IMR-90 (cell line): ENCODE measurements around the gene FUBP3. TPM values are rescaled to one million over a fixed set of nuclear protein-coding genes. Genes with fewer than 3 reads are reported as not detected.

Source experiments
- ATAC-seq: fragments of 200-7000 bp; cut with Tn5 transposase; 2 replicates; pipeline ENCODE4 v1.9.1; 2020; ENCODE audit warnings: low read depth, mild to moderate bottlenecking, moderate library complexity
- BruUV-seq: library from RNA; stranded (reverse); fragments of 400-500 nt; replicated peaks from 2 replicates; lab custom pipeline; 2021; lab: Mats Ljungman, UMichigan
- CTCF ChIA-PET: fragments of 300-600 bp; formaldehyde crosslinking; extraction: SDS; loops from one replicate; lab custom pipeline; 2021; ENCODE audit warnings: antibody characterized with exemption; lab: Yijun Ruan, JAX
- POLR2A ChIA-PET: fragments of 300-600 bp; sonication (Branson Sonifier 250); formaldehyde crosslinking; loops from one replicate; lab custom pipeline; 2022; ENCODE audit warnings: antibody characterized with exemption; ENCODE audit not compliant: unreplicated experiment; lab: Charles Lee
- DNase-seq: peaks from one replicate; pipeline ENCODE4 v3.0.0; 2013
- H2AFZ ChIP-seq: replicated peaks from 2 replicates; pipeline ENCODE3; 2013; ENCODE audit warnings: low read length, mild to moderate bottlenecking; ENCODE audit not compliant: poor library complexity
- H2AK5ac ChIP-seq: 2 replicates; pipeline ENCODE4 v1.6.1; 2013; ENCODE audit warnings: low read depth, low read length, inconsistent platforms
- H2AK9ac ChIP-seq: replicated peaks from 2 replicates; pipeline ENCODE3; 2013; ENCODE audit warnings: mild to moderate bottlenecking, low read depth, low read length, moderate library complexity; ENCODE audit not compliant: poor library complexity
- H2BK120ac ChIP-seq: 2 replicates; pipeline ENCODE4 v1.6.1; 2013; ENCODE audit warnings: low read depth, low read length, inconsistent platforms
- H2BK15ac ChIP-seq: 3 replicates; pipeline ENCODE4 v1.6.1; 2013; ENCODE audit warnings: low read depth, low read length, inconsistent platforms
- H2BK20ac ChIP-seq: 2 replicates; pipeline ENCODE4 v1.6.1; 2013; ENCODE audit warnings: low read depth, mild to moderate bottlenecking, inconsistent platforms, low read length, moderate library complexity
- H2BK5ac ChIP-seq: 2 replicates; pipeline ENCODE4 v1.6.1; 2013; ENCODE audit warnings: mild to moderate bottlenecking, low read depth, low read length, inconsistent platforms; ENCODE audit not compliant: poor library complexity, severe bottlenecking
- H3K14ac ChIP-seq: replicated peaks from 2 replicates; pipeline ENCODE4 v1.6.1; 2013; ENCODE audit warnings: low read depth, low read length, inconsistent platforms
- H3K18ac ChIP-seq: 2 replicates; pipeline ENCODE4 v1.6.1; 2013; ENCODE audit warnings: low read depth, low read length, control low read depth
- H3K23ac ChIP-seq: 2 replicates; pipeline ENCODE4 v1.6.1; 2013; ENCODE audit warnings: low read depth, low read length, inconsistent platforms
- H3K27ac ChIP-seq: 2 replicates; pipeline ENCODE4 v1.5.1; 2013; ENCODE audit warnings: mild to moderate bottlenecking, control low read depth, low read length; ENCODE audit not compliant: insufficient read depth
- H3K27me3 ChIP-seq: 2 replicates; pipeline ENCODE4 v1.6.1; 2013; ENCODE audit warnings: low read length; ENCODE audit not compliant: control insufficient read depth, insufficient read depth
- H3K36me3 ChIP-seq: 2 replicates; pipeline ENCODE4 v1.6.1; 2013; ENCODE audit warnings: low read length, mixed read lengths; ENCODE audit not compliant: control insufficient read depth, insufficient read depth
- H3K4ac ChIP-seq: 2 replicates; pipeline ENCODE4 v1.6.1; 2013; ENCODE audit warnings: low read depth, low read length, inconsistent platforms
- H3K4me1 ChIP-seq: 2 replicates; pipeline ENCODE4 v1.6.1; 2013; ENCODE audit warnings: low read length, mixed read lengths; ENCODE audit not compliant: control insufficient read depth, insufficient read depth
- H3K4me2 ChIP-seq: 2 replicates; pipeline ENCODE4 v1.6.1; 2013; ENCODE audit warnings: low read depth, mild to moderate bottlenecking, control low read depth, low read length, moderate library complexity
- H3K4me3 ChIP-seq: 2 replicates; pipeline ENCODE4 v1.5.1; 2013; ENCODE audit warnings: low read depth, mild to moderate bottlenecking, control low read depth, low read length, moderate library complexity; ENCODE audit not compliant: insufficient read depth
- H3K56ac ChIP-seq: 2 replicates; pipeline ENCODE4 v1.6.1; 2013; ENCODE audit warnings: low read length, inconsistent platforms; ENCODE audit not compliant: insufficient read depth; ENCODE audit errors: extremely low read depth
- H3K79me1 ChIP-seq, 2 experiments: 2 replicates each; pipeline ENCODE4 v1.6.1; 2013; ENCODE audit warnings: low read length in 2 of 2, inconsistent platforms in 1 of 2, low read depth in 1 of 2
- H3K9ac ChIP-seq: 2 replicates; pipeline ENCODE4 v1.6.1; 2013; ENCODE audit warnings: low read depth, low read length, control low read depth
- H3K9me1 ChIP-seq: 2 replicates; pipeline ENCODE4 v1.6.1; 2013; ENCODE audit warnings: low read length, inconsistent platforms; ENCODE audit not compliant: insufficient read depth
- H3K9me3 ChIP-seq: 2 replicates; pipeline ENCODE4 v1.6.1; 2013; ENCODE audit warnings: low read length; ENCODE audit not compliant: control insufficient read depth, insufficient read depth
- H4K20me1 ChIP-seq: 2 replicates; pipeline ENCODE4 v1.6.1; 2013; ENCODE audit warnings: low read length, inconsistent platforms; ENCODE audit not compliant: insufficient read depth
- H4K5ac ChIP-seq: 2 replicates; pipeline ENCODE4 v1.6.1; 2013; ENCODE audit warnings: mild to moderate bottlenecking, low read depth, low read length, control low read depth
- H4K8ac ChIP-seq, 2 experiments: 2 replicates each; pipeline ENCODE4 v1.6.1; 2013; ENCODE audit warnings: low read depth in 2 of 2, low read length in 2 of 2, control low read depth in 1 of 2, inconsistent platforms in 1 of 2
- H4K91ac ChIP-seq: 2 replicates; pipeline ENCODE4 v1.6.1; 2013; ENCODE audit warnings: low read depth, low read length, inconsistent platforms; ENCODE audit not compliant: insufficient read depth
- BHLHE40 ChIP-seq: fragments of 150-350 bp; IDR thresholded peaks from 2 replicates; pipeline ENCODE4 v1.6.1; 2016; ENCODE audit warnings: mild to moderate bottlenecking, low read depth, low read length
- CHD1 ChIP-seq: IDR thresholded peaks from 2 replicates; pipeline ENCODE4 v1.6.1; 2012; ENCODE audit warnings: low read depth, low read length, improper control_type of control experiment
- FOS ChIP-seq: fragments of 150-350 bp; IDR thresholded peaks from 2 replicates; pipeline ENCODE4 v1.6.1; 2016; ENCODE audit warnings: low read depth, low read length
- MAZ ChIP-seq: IDR thresholded peaks from 2 replicates; pipeline ENCODE4 v1.6.1; 2012; ENCODE audit warnings: low read depth, mild to moderate bottlenecking, low read length, improper control_type of control experiment, moderate library complexity, borderline replicate concordance
- MXI1 ChIP-seq: IDR thresholded peaks from 2 replicates; pipeline ENCODE4 v1.6.1; 2012; ENCODE audit warnings: low read depth, mild to moderate bottlenecking, low read length, moderate library complexity, borderline replicate concordance
- NFE2L2 ChIP-seq: fragments of 150-350 bp; IDR thresholded peaks from 2 replicates; pipeline ENCODE4 v1.6.1; 2016; ENCODE audit warnings: low read depth, mild to moderate bottlenecking, low read length
- POLR2A ChIP-seq: IDR thresholded peaks from 2 replicates; pipeline ENCODE4 v1.6.1; 2012; ENCODE audit warnings: mild to moderate bottlenecking, low read depth, low read length
- RAD21 ChIP-seq: IDR thresholded peaks from 2 replicates; pipeline ENCODE4 v1.6.1; 2012; ENCODE audit warnings: low read length, improper control_type of control experiment
- RCOR1 ChIP-seq: IDR thresholded peaks from 2 replicates; pipeline ENCODE4 v1.6.1; 2012; ENCODE audit warnings: mild to moderate bottlenecking, low read length, improper control_type of control experiment; ENCODE audit not compliant: insufficient replicate concordance
- RFX5 ChIP-seq: IDR thresholded peaks from 2 replicates; pipeline ENCODE4 v1.8.0; 2012; ENCODE audit warnings: low read depth, mild to moderate bottlenecking, low read length, moderate library complexity
- SMC3 ChIP-seq: fragments of 150-350 bp; IDR thresholded peaks from 2 replicates; pipeline ENCODE4 v1.6.1; 2016; ENCODE audit warnings: low read depth, mild to moderate bottlenecking, antibody characterized with exemption, low read length, moderate library complexity
- WGBS, 2 experiments: methylation state at CpG; one replicate each; pipeline versions ENCODE4 v1.1.5 to v1.1.7; 2013; ENCODE audit warnings: missing lambda C conversion rate in 2 of 2; ENCODE audit not compliant: insufficient read length in 1 of 2; ENCODE audit errors: extremely low coverage in 2 of 2; 5-methylcytosine and 5-hydroxymethylcytosine counted together
- dilution Hi-C: fragments of 300-500 bp; cut with HindIII; formaldehyde crosslinking; loops from one replicate; pipeline ENCODE4 v1.14.3; 2018; ENCODE audit warnings: low sequenced_read_pairs; ENCODE audit not compliant: unreplicated experiment
- in situ Hi-C: fragments of 300-500 bp; cut with MboI; formaldehyde crosslinking; loops from 3 replicates; pipeline ENCODE4 v1.14.3; 2019; ENCODE audit warnings: low sequenced_read_pairs, inconsistent platforms, mixed read lengths
- intact Hi-C: fragments of 100-400 bp; cut with micrococcal nuclease; formaldehyde crosslinking; loops from 2 replicates; pipeline ENCODE4 v1.10.0; 2022
- polyA plus RNA-seq, 3 experiments: library from polyadenylated mRNA; depleted of rRNA; stranded (reverse); fragments of >200 nt; gene quantifications; 2 replicates each; pipeline ENCODE4 v1.2.3, GENCODE V29; 2012; ENCODE audit warnings: low replicate concordance in 1 of 3
- total RNA-seq: library from RNA; depleted of rRNA; stranded (reverse); fragments of >200 nt; gene quantifications from 2 replicates; pipeline ENCODE4 v1.2.3, GENCODE V29; 2012
- TF ChIP-seq, protein P1 (sequence below): conservative IDR thresholded peaks from 2 replicates; pipeline ENCODE4 v1.5.1; 2012; ENCODE audit warnings: mild to moderate bottlenecking, low read depth, low read length, improper control_type of control experiment
- TF ChIP-seq, protein P2 (sequence below): fragments of 150-350 bp; IDR thresholded peaks from 2 replicates; pipeline ENCODE4 v1.6.1; 2016; ENCODE audit warnings: low read depth, mild to moderate bottlenecking, low read length, moderate library complexity, borderline replicate concordance

FUBP3 gene
- total and polyA plus RNA-seq, 2 of the 4 experiments (the other 2 are of a cell fraction): 32.3 to 50.1 TPM

- Histone ChIP-seq H4K91ac (no peak overlapping the region), H4K8ac (no peak overlapping the region), H2AK9ac (no peak overlapping the region), H3K9me1 (peaks cover 16% of the 10 kb centered on the region), H2AFZ (no peak overlapping the region), H2BK15ac (no peak overlapping the region), H2AK5ac (no peak overlapping the region), H2BK120ac (no peak overlapping the region), H3K56ac (no peak overlapping the region), H3K4me2 (no peak overlapping the region), H3K36me3 (peaks cover 9% of the 10 kb centered on the region; the same call in 1 of the 2 replicates), H3K18ac (no peak overlapping the region), H3K27ac (no peak overlapping the region), H3K4me1 (no peaks in the 10 kb centered on the region), H4K20me1 (peaks cover 69% of the 10 kb centered on the region), H3K23ac (no peak overlapping the region), H3K79me1 (peaks cover 35 to 73% of the 10 kb centered on the region in 2 experiments), H2BK20ac (no peak overlapping the region), H3K9ac (no peak overlapping the region), H4K5ac (no peak overlapping the region), H3K27me3 (no peaks in the 10 kb centered on the region), H3K14ac (no peak overlapping the region), H3K4ac (no peak overlapping the region), H2BK5ac (no peak overlapping the region), H3K4me3 (no peak overlapping the region), H3K9me3 (no peaks in the 10 kb centered on the region)
- in situ Hi-C loops (no loop called here), intact Hi-C loops (no loop called here), dilution Hi-C loops (no loop called here)
- WGBS, 2 experiments: no CpG with 5 or more reads among the region's 3 CpGs
- ChIA-PET POLR2A (no interaction called here), CTCF (no interaction called here)
- no TSS peak for BruUV-seq
- TF ChIP-seq BHLHE40: no peak
- no peak for TF ChIP-seq POLR2A
- TF ChIP-seq, protein P1, sequence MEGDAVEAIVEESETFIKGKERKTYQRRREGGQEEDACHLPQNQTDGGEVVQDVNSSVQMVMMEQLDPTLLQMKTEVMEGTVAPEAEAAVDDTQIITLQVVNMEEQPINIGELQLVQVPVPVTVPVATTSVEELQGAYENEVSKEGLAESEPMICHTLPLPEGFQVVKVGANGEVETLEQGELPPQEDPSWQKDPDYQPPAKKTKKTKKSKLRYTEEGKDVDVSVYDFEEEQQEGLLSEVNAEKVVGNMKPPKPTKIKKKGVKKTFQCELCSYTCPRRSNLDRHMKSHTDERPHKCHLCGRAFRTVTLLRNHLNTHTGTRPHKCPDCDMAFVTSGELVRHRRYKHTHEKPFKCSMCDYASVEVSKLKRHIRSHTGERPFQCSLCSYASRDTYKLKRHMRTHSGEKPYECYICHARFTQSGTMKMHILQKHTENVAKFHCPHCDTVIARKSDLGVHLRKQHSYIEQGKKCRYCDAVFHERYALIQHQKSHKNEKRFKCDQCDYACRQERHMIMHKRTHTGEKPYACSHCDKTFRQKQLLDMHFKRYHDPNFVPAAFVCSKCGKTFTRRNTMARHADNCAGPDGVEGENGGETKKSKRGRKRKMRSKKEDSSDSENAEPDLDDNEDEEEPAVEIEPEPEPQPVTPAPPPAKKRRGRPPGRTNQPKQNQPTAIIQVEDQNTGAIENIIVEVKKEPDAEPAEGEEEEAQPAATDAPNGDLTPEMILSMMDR: no peak
- TF ChIP-seq, protein P2, sequence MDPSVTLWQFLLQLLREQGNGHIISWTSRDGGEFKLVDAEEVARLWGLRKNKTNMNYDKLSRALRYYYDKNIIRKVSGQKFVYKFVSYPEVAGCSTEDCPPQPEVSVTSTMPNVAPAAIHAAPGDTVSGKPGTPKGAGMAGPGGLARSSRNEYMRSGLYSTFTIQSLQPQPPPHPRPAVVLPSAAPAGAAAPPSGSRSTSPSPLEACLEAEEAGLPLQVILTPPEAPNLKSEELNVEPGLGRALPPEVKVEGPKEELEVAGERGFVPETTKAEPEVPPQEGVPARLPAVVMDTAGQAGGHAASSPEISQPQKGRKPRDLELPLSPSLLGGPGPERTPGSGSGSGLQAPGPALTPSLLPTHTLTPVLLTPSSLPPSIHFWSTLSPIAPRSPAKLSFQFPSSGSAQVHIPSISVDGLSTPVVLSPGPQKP: no peak
- no peak for TF ChIP-seq CHD1
- no peak for TF ChIP-seq RCOR1
- no peak for TF ChIP-seq SMC3
- TF ChIP-seq MXI1: no peak
- no peak for TF ChIP-seq RAD21
- no peak for TF ChIP-seq RFX5
- TF ChIP-seq NFE2L2: no peak
- no peak for TF ChIP-seq FOS
- TF ChIP-seq MAZ: no peak
- no peak for ATAC-seq
- no peak for DNase-seq
These were observed 10.4 kb downstream of the FUBP3 start for GRCh38 chr9:130589754-130590153.
